Measurements from ENCODE around the gene NMRK2. TPM values are rescaled to one million over a fixed set of nuclear protein-coding genes. Genes with fewer than 3 reads are reported as not detected.

NMRK2 gene
- total and polyA plus RNA-seq, 2 of the 13 experiments (the other 11 are each of a cell fraction or from before 2014, with no cell fraction given) = not detected

GRCh38 chr19:3899531-3900294, 33.2 kb upstream of the NMRK2 start:
- no peaks in the 10 kb centered on the region for H3K79me2 ChIP-seq (ENCODE audit: insufficient read depth, low read length)
- ChIA-PET POLR2A (no interaction called here), CTCF (ENCODE audit: low intra/inter-chr PET ratio, low total read pairs) (no interaction called here)
- WGBS (ENCODE audit: low lambda C conversion rate) = 32% methylated on average over 18 of the region's 18 CpGs
- H3K36me3 ChIP-seq (replicated peaks in 1 of 2; ENCODE audit: control insufficient read depth in 1 of 2, insufficient read depth in 2 of 2, low read length in 2 of 2) = no peaks in the 10 kb centered on the region
- H3K27me3 ChIP-seq (ENCODE audit: control insufficient read depth in 1 of 2, insufficient read depth in 2 of 2, low read length in 2 of 2) = peaks cover 0 to 11% of the 10 kb centered on the region in 2 experiments; a peak in 1 of 5 replicates
- no TSS peak for BruUV-seq (replicated peaks)
- H2AFZ ChIP-seq (ENCODE audit: low read length) = no peak overlapping the region
- ATAC-seq (no peak), FAIRE-seq (no peak), DNase-seq (ENCODE audit: low spot score) (no peak)
- H3K9me3 ChIP-seq (ENCODE audit: low read length) = no peaks in the 10 kb centered on the region
- H3K4me3 ChIP-seq (replicated peaks in 1 of 3; ENCODE audit: insufficient read depth in 1 of 3, low read depth in 2 of 3, low read length in 3 of 3) = no peak overlapping the region
- no peak overlapping the region for H3K4me2 ChIP-seq (ENCODE audit: low read depth, low read length)
- H3K27ac ChIP-seq (ENCODE audit: extremely low read length, insufficient read depth, low read length) = no peak overlapping the region
- in situ Hi-C loops (cut with HindIII; ENCODE audit: extremely low pct_ligation_motif_present, low pct_unique_long_range_greater_than_20kb) (no loop called here), intact Hi-C loops (cut with micrococcal nuclease; ENCODE audit: unreplicated experiment) (no loop called here)
- no peak overlapping the region for H3K9ac ChIP-seq (ENCODE audit: insufficient read depth, low read depth, low read length)
- TF ChIP-seq MXD3 (CRISPR knock-in tag; IDR thresholded peaks at IDR 0.05) (no peak), PATZ1 (CRISPR knock-in tag; IDR thresholded peaks at IDR 0.05) (no peak), IRF2 (CRISPR knock-in tag; IDR thresholded peaks at IDR 0.05) (no peak), ZNF282 (IDR thresholded peaks at IDR 0.05; ENCODE audit: partially characterized antibody) (no peak), KAT2B (IDR thresholded peaks at IDR 0.05; ENCODE audit: borderline replicate concordance, low read depth, low read length) (peak; percentile 60; the same call in 1 of the 2 replicates), ATF3 (CRISPR knock-in tag; IDR thresholded peaks at IDR 0.05) (no peak), ATF1 (CRISPR knock-in tag; IDR thresholded peaks at IDR 0.05) (no peak)
- 0 out of 2 replicates have a peak, but pooled peaks cover 5% of the 10 kb centered on the region for H3K4me1 ChIP-seq (ENCODE audit: insufficient read depth, low read length)
- H4K20me1 ChIP-seq (ENCODE audit: insufficient read depth, low read length) = no peaks in the 10 kb centered on the region
